ENCODE measurements around the gene FRYL.
"Not testable (repeated sequence)": the region's sequence is repeated elsewhere in the genome, so short reads cannot be mapped to it uniquely, and the experiment has no call there.

The FRYL gene

DNA sequence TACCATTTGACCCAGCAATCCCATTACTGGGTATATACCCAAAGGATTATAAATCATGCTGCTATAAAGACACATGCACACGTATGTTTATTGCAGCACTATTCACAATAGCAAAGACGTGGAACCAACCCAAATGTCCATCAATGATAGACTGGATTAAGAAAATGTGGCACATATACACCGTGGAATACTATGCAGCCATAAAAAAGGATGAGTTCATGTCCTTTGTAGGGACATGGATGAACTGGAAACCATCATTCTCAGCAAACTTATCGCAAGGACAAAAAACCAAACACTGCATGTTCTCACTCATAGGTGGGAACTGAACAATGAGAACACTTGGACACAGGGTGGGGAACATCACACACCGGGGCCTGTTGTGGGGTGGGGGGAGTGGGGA is 34.9 kb downstream of the FRYL start:
- not testable (repeated sequence) for DNase-seq

DNA sequence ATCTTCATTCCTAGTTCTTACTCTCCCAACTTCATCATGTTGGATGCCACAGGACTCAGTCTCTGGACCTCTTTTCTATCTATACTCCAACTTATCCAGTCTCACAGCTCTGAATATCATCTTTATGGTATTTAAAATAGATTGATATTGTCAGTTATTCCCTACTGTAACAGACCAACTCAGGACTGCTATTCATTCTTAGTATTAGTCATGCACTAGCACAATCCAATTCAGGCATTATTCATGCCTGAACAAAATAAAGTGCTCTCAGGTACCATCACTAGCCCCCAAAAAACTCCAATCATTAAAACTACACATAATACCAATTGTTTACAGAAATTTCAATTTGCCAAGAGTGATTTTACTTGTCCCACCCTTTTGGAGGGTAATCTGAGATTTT is 37.7 kb downstream of the FRYL start:
- DNase-seq, result no peak

DNA sequence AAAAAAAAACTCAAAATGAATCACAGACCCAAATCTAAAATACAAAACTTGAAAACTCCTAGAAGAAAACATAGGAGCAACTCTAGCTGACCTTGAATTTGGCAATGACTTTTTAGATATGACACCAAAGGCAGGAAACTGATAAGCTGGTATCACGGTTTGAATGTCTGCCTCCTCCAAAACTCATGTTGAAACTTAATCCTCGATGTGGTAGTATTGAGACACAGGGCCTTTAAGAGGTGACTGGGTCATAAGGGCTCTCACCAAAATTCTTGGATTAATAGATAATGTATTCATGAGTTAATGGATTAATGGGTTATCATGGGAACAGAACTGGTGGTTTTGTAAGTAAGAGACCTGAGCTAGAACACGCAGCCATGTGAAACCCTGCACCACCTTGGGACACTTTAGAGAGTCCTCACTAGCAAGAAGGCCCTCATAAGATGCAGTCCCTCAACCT is 40.5 kb downstream of the FRYL start:
- DNase-seq, result no peak

GRCh38 chr4:48738856-48739255 is 41.2 kb downstream of the FRYL start:
- DNase-seq, result no peak

DNA sequence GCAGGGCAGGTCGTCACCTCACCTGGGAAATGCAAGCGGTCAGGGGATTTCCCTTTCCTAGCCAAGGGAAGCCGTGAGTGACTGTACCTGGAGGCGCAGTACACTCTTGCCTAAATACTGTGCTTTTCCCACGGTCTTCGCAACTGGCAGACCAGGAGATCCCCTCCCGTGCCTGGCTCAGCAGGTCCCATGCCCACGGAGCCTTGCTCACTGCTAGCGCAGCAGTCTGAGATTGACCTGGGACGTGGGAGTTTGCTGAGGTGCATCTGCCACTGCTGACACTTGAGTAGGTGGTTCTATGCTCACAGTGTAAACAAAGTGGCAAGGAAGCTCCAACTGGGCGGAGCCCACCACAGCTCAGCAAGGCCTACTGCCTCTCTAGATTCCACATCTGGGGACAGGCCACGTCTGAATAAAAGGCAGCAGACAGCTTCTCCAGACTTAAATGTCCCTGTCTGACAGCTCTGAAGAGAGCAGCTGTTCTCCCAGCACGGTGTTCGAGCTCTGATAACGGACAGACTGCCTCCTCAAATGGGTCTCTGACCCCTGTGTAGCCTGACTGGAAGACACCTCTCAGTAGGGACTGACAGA is 51.1 kb downstream of the FRYL start:
- peak; percentile 29 for DNase-seq

DNA sequence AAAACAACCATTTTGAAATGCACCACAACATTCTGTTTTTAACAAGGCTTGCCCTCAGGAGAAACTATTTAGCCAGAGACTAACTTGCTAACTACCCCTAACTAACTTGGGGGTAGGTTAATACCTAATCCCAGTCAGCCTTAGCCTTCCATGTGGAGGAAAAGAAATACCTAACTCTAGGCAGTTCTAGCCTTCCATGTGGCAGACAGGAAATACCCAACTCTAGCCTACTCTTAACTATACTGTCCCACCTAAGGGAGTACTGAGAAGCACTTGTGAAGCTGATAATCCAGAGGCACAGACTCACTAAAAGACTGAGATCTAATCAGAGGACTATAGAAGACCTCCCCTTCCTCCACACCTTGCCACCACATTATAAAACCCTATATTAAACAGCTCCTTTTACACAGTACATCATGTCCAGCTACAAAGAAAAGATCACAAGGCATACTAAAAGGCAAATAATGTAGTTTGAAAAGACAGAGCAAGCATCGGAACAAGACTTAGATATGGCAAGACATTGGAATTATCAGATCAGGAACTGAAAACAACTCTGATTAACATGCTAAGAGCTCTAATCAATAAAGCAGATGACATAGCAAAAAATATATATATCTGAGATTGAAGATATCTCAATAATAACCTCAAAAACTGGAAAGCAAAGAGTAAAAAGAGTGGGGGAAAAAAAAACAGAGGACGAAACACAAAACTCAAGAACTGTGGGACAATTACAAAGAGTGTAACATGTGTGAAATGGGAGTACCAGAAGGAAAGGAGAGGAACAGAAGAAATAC is 52.2 kb downstream of the FRYL start:
- no peak for DNase-seq

- DNase-seq, result no peak
These were observed 54.7 kb downstream of the FRYL start for GRCh38 chr4:48725414-48725813.

GRCh38 chr4:48722509-48723446 is 57.3 kb downstream of the FRYL start:
- DNase-seq, result no peak

- no peak for DNase-seq
These were observed 59.6 kb downstream of the FRYL start for GRCh38 chr4:48720459-48720858.

- no peak for DNase-seq
These were observed 61.1 kb downstream of the FRYL start for GRCh38 chr4:48718818-48719465.

DNA sequence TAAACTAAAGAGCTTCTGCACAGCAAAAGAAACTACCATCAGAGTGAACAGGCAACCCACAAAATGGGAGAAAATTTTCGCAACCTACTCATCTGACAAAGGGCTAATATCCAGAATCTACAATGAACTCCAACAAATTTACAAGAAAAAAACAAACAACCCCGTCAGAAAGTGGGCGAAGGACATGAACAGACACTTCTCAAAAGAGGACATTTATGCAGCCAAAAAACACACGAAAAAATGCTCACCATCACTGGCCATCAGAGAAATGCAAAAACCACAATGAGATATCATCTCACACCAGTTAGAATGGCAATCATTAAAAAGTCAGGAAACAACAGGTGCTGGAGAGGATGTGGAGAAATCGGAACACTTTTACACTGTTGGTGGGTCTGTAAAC is 63.8 kb downstream of the FRYL start:
- DNase-seq, result not testable (repeated sequence)

DNA sequence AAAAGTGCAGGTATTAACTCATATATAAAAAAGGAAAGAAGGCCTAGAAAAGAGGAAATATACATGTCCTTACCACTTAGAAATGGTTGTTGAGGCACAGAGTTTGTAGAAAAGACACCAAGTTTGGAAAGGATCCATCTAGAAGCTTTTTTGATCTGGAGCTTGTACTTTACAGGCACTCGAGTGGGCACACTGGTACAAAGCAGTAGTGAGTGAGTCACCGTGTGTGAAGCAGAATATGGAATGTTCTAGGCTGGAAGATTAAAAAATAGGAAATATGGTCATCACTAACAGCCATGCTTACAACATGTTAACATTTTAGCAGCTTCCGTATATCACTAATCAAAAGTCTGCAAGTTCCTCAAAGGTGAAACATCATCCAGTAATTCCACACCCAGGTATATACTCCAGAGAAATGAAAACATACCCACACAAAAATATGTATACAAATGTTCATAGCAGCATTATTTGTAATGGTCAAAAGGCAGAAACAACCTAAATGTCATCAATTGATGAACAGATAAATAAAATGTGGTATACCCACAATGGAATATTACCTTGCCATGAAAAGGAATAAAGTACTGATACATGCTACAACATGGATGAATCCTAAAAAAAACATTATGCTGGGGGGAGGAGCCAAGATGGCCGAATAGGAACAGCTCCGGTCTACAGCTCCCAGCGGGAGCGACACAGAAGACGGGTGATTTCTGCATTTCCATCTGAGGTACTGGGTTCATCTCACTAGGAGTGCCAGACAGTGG is 69.5 kb downstream of the FRYL start:
- DNase-seq, result no peak

- no peak for DNase-seq
These were observed 70.2 kb downstream of the FRYL start for GRCh38 chr4:48709901-48710300.

DNA sequence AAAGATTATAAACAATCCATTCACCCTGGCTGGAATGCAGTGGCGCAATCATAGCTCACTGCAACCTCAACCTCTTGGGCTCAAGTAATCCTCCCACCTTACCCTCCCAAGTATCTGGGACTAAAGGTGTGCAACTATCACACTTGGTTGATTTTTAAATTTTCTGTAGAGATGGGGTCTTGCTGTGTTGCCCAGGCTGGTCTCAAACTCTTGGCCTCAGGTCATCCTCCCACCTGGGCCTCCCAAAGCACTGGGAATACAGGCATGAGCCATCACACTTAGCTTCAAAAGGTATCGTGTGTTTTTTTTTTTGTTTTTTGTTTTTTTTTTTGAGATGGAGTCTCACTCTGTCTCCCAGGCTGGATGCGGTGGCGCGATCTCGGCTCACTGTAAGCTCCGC is 71.5 kb downstream of the FRYL start:
- no peak for DNase-seq

GRCh38 chr4:48706736-48707135 is 73.3 kb downstream of the FRYL start:
- no peak for DNase-seq

DNA sequence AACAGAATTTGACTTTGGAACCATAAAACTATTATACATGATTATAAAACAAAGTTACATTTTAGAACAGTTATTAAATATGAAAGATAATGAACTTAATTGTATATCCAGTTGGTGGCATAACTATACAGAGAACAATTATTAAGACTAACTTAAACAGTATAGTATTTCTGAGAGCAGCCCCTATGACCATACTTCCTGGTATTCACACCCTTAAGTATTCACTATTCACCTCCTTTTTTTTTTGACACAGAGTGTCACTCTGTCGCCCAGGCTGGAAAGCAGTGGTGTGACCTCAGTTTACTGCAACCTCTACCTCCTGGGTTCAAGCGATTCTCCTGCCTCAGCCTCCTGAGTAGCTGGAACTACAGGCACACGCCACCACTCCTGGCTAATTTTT is 74.5 kb downstream of the FRYL start:
- DNase-seq, result no peak

GRCh38 chr4:48704091-48704802 is 75.8 kb downstream of the FRYL start:
- DNase-seq, result no peak

DNA sequence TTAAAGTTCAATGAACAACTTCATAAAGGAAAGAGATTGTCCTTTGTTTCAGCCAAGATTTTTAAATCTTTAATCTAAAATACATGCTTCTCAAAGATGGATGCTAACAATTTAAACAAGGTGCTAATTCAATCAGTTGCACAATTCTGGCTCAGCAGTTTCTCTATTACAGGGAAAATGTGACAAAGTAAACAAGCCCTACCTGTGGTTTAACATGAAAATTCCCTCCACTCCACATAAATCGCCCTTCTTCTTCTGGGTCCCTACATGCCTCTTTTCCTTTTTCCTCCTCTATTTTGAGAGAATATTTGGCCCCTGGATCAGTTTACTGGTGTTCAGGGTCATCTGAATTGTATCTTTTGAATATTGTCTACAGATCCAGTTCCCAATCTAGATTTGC is 80.6 kb downstream of the FRYL start:
- DNase-seq, result no peak

DNA sequence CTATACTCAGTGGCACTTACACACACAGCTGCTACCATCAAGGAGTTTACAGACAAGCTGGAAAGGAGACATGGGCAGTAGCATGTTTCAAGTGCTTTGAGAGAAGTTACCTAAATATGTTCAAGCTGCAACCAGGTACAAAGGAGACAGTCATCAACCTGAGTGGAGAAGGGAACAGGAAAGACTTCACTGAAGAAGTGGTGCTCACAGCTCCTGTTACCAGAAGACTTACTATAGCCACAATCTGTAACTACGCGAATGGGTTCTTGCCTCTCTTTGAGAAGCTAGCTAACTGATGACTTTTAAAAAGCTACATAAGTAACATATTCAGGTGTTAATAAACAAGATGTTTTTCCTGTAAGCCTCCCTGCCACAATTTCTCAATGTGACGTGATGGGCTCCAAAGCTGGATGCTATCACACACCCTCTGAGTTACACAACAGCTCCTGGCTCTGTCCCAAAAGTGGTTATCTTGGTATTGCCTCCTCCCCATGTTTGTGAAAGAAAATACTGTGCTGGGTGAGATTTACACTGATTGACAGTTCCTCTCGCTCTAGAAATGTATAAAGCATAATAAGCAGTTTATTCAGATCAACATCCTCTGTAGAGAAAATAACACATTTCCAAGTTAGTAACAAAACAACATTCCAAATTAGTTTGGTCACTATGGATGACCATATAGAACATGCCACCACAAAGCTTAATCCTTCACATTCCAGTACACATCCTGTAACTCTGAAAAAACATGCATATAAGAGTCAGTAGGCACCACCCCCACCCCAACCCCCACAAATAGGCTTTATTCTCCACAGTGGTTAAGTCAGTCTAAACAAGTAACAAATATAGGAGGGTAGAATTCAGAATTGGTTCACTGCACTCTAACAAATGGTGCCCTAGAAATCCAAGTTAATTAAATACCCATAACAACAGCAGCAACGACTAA is 81.8 kb downstream of the FRYL start:
- peak; percentile 26 for DNase-seq

DNA sequence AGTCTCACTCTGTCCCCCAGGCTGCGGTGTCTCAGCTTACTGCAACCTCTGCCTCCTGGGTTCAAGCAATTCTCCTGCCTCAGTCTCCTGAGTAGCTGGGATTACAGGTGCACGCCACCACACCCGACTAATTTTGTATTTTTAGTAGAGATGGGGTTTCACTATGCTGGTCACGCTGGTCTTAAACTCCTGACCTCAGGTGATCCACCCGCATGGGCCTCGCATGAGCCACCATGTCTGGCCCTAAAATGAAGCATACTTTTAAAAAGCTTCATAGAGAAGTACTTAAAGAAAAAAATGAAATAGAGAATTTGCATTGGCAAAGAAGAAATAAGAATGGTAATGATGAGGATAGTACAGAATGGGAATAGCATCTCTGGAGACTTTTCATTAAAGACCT is 82.6 kb downstream of the FRYL start:
- not testable (repeated sequence) for DNase-seq
